Measurements from ENCODE around the gene KCNT2. TPM values are rescaled to one million over a fixed set of nuclear protein-coding genes. Genes with fewer than 3 reads are reported as not detected.
A peak's percentile ranks its signal among the peaks of the same experiment; 100 is the strongest.

Gene KCNT2
- total and polyA plus RNA-seq, 8 donors = 2.7 to 6.8 (median 5.1) TPM

- Histone ChIP-seq H3K4me3 (no peak overlapping the region), H3K36me3 (no peaks in the 10 kb centered on the region), H3K4me1 (no peaks in the 10 kb centered on the region), H3K27me3 (no peaks in the 10 kb centered on the region), H3K27ac (no peak overlapping the region), H3K9me3 (no peaks in the 10 kb centered on the region)
- intact Hi-C loops (cut with DNase I) = no loop called here
- TF ChIP-seq CTCF (IDR thresholded peaks at IDR 0.05) = no peak
- DNase-seq (no peak), ATAC-seq (no peak)
Observed at GRCh38 chr1:196387766-196388165, 220.5 kb downstream of the KCNT2 start.

- Histone ChIP-seq H3K27me3 (no peaks in the 10 kb centered on the region), H3K9me3 (no peaks in the 10 kb centered on the region), H3K4me3 (no peak overlapping the region), H3K36me3 (no peaks in the 10 kb centered on the region), H3K4me1 (peaks cover 0 to 5% of the 10 kb centered on the region in 2 donors), H3K27ac (no peak overlapping the region)
- ATAC-seq = no peak
- no peak for TF ChIP-seq CTCF (IDR thresholded peaks at IDR 0.05)
- DNase-seq = no peak
- intact Hi-C loops (cut with DNase I) = no loop called here
Observed at GRCh38 chr1:196385109-196385508, 223.1 kb downstream of the KCNT2 start.

GRCh38 chr1:196382383-196382782 lies 225.9 kb downstream of the KCNT2 start:
- Histone ChIP-seq H3K9me3 (no peaks in the 10 kb centered on the region), H3K27me3 (no peaks in the 10 kb centered on the region), H3K36me3 (no peaks in the 10 kb centered on the region), H3K4me3 (no peak overlapping the region), H3K27ac (no peak overlapping the region), H3K4me1 (peaks cover 0 to 6% of the 10 kb centered on the region in 2 donors)
- no peak for DNase-seq
- TF ChIP-seq CTCF (IDR thresholded peaks at IDR 0.05) = no peak
- intact Hi-C loops (cut with DNase I) = no loop called here
- no peak for ATAC-seq

- no peaks in the 10 kb centered on the region for H3K36me3 ChIP-seq
- no peak for ATAC-seq
- no peak for TF ChIP-seq CTCF (IDR thresholded peaks at IDR 0.05)
- no peak for DNase-seq
- no peaks in the 10 kb centered on the region for H3K9me3 ChIP-seq
- no peaks in the 10 kb centered on the region for H3K27me3 ChIP-seq
- H3K27ac ChIP-seq = no peak overlapping the region
- peaks cover 0 to 6% of the 10 kb centered on the region in 2 donors for H3K4me1 ChIP-seq
- no peak overlapping the region for H3K4me3 ChIP-seq
- intact Hi-C loops (cut with DNase I) = no loop called here
Observed at GRCh38 chr1:196381544-196381943, 226.7 kb downstream of the KCNT2 start.

- Histone ChIP-seq H3K27ac (no peak overlapping the region), H3K27me3 (no peaks in the 10 kb centered on the region), H3K36me3 (no peaks in the 10 kb centered on the region), H3K4me3 (no peak overlapping the region), H3K9me3 (no peaks in the 10 kb centered on the region), H3K4me1 (peaks cover 0 to 6% of the 10 kb centered on the region in 2 donors)
- no peak for TF ChIP-seq CTCF (IDR thresholded peaks at IDR 0.05)
- DNase-seq (peak in 1 of 4 donors; percentile 33), ATAC-seq (peak; percentile 79)
- intact Hi-C loops (cut with DNase I) = no loop called here
Observed at GRCh38 chr1:196380316-196380715, 227.9 kb downstream of the KCNT2 start.

Measured in left lung (tissue), 10 donors.